Activated CD4-positive, alpha-beta T cell treated with anti-CD3 and anti-CD28 coated beads, Interleukin-2, amount 50 U/mL, for 4 hours (primary cell): ENCODE measurements around the gene DCAF15.
A peak's percentile ranks its signal among the peaks of the same experiment; 100 is the strongest.

ENCODE experiments used
- DNase-seq, 2 experiments: peaks; one replicate each; pipeline ENCODE4 v3.0.0-alpha.2; 2020

DCAF15 gene

GRCh38 chr19:13978351-13979243 is 26.3 kb downstream of the DCAF15 start:
- no peak for DNase-seq

GRCh38 chr19:13979244-13979615 is 26.9 kb downstream of the DCAF15 start:
- DNase-seq = no peak

- DNase-seq = no peak
Observed at GRCh38 chr19:13979686-13980085, 27.4 kb downstream of the DCAF15 start.

- no peak for DNase-seq
Observed at GRCh38 chr19:13980340-13980739, 28.0 kb downstream of the DCAF15 start.

- no peak for DNase-seq
Observed at GRCh38 chr19:13981021-13981420, 28.7 kb downstream of the DCAF15 start.

GRCh38 chr19:13981467-13981866 is 29.2 kb downstream of the DCAF15 start:
- no peak for DNase-seq

- no peak for DNase-seq
Observed at GRCh38 chr19:13981988-13982501, 29.7 kb downstream of the DCAF15 start.

GRCh38 chr19:13982773-13983172 is 30.5 kb downstream of the DCAF15 start:
- no peak for DNase-seq

- DNase-seq = peak in 1 of 2 experiments; percentile 28
Observed at GRCh38 chr19:13983213-13983889, 31.0 kb downstream of the DCAF15 start.

GRCh38 chr19:13984186-13984585 is 31.9 kb downstream of the DCAF15 start:
- no peak for DNase-seq

GRCh38 chr19:13984875-13985741 is 32.8 kb downstream of the DCAF15 start:
- DNase-seq = no peak

GRCh38 chr19:13985771-13986347 is 33.5 kb downstream of the DCAF15 start:
- no peak for DNase-seq

- DNase-seq = peak; percentile 98
Observed at GRCh38 chr19:13986348-13986904, 34.1 kb downstream of the DCAF15 start.

- DNase-seq = no peak
Observed at GRCh38 chr19:13987101-13987890, 35.0 kb downstream of the DCAF15 start.

- no peak for DNase-seq
Observed at GRCh38 chr19:13989487-13989886, 37.2 kb downstream of the DCAF15 start.

GRCh38 chr19:13990085-13990484 is 37.8 kb downstream of the DCAF15 start:
- DNase-seq = no peak

GRCh38 chr19:13992025-13992424 is 39.7 kb downstream of the DCAF15 start:
- DNase-seq = no peak

GRCh38 chr19:13993590-13994300 is 41.4 kb downstream of the DCAF15 start:
- no peak for DNase-seq

- DNase-seq = no peak
Observed at GRCh38 chr19:13995017-13995728, 42.9 kb downstream of the DCAF15 start.
